IMR-90 (cell line): Measurements from ENCODE around the gene METTL27. TPM values are rescaled to one million over a fixed set of nuclear protein-coding genes. Genes with fewer than 3 reads are reported as not detected.
A peak's percentile ranks its signal among the peaks of the same experiment; 100 is the strongest.

Experiments
- ATAC-seq: fragments of 200-7000 bp; cut with Tn5 transposase; 2 replicates; pipeline ENCODE4 v1.9.1; 2020; ENCODE audit warnings: low read depth, mild to moderate bottlenecking, moderate library complexity
- BruUV-seq: library from RNA; stranded (reverse); fragments of 400-500 nt; replicated peaks from 2 replicates; lab custom pipeline; 2021; lab: Mats Ljungman, UMichigan
- CTCF ChIA-PET: fragments of 300-600 bp; formaldehyde crosslinking; extraction: SDS; loops from one replicate; lab custom pipeline; 2021; ENCODE audit warnings: antibody characterized with exemption; lab: Yijun Ruan, JAX
- POLR2A ChIA-PET: fragments of 300-600 bp; sonication (Branson Sonifier 250); formaldehyde crosslinking; loops from one replicate; lab custom pipeline; 2022; ENCODE audit warnings: antibody characterized with exemption; ENCODE audit not compliant: unreplicated experiment; lab: Charles Lee
- DNase-seq: peaks from one replicate; pipeline ENCODE4 v3.0.0; 2013
- H2AFZ ChIP-seq: replicated peaks from 2 replicates; pipeline ENCODE3; 2013; ENCODE audit warnings: low read length, mild to moderate bottlenecking; ENCODE audit not compliant: poor library complexity
- H2AK5ac ChIP-seq: 2 replicates; pipeline ENCODE4 v1.6.1; 2013; ENCODE audit warnings: low read depth, low read length, inconsistent platforms
- H2AK9ac ChIP-seq: replicated peaks from 2 replicates; pipeline ENCODE3; 2013; ENCODE audit warnings: mild to moderate bottlenecking, low read depth, low read length, moderate library complexity; ENCODE audit not compliant: poor library complexity
- H2BK120ac ChIP-seq: 2 replicates; pipeline ENCODE4 v1.6.1; 2013; ENCODE audit warnings: low read depth, low read length, inconsistent platforms
- H2BK15ac ChIP-seq: 3 replicates; pipeline ENCODE4 v1.6.1; 2013; ENCODE audit warnings: low read depth, low read length, inconsistent platforms
- H2BK20ac ChIP-seq: 2 replicates; pipeline ENCODE4 v1.6.1; 2013; ENCODE audit warnings: low read depth, mild to moderate bottlenecking, inconsistent platforms, low read length, moderate library complexity
- H2BK5ac ChIP-seq: 2 replicates; pipeline ENCODE4 v1.6.1; 2013; ENCODE audit warnings: mild to moderate bottlenecking, low read depth, low read length, inconsistent platforms; ENCODE audit not compliant: poor library complexity, severe bottlenecking
- H3K14ac ChIP-seq: replicated peaks from 2 replicates; pipeline ENCODE4 v1.6.1; 2013; ENCODE audit warnings: low read depth, low read length, inconsistent platforms
- H3K18ac ChIP-seq: 2 replicates; pipeline ENCODE4 v1.6.1; 2013; ENCODE audit warnings: low read depth, low read length, control low read depth
- H3K23ac ChIP-seq: 2 replicates; pipeline ENCODE4 v1.6.1; 2013; ENCODE audit warnings: low read depth, low read length, inconsistent platforms
- H3K27ac ChIP-seq: 2 replicates; pipeline ENCODE4 v1.5.1; 2013; ENCODE audit warnings: mild to moderate bottlenecking, control low read depth, low read length; ENCODE audit not compliant: insufficient read depth
- H3K27me3 ChIP-seq: 2 replicates; pipeline ENCODE4 v1.6.1; 2013; ENCODE audit warnings: low read length; ENCODE audit not compliant: control insufficient read depth, insufficient read depth
- H3K36me3 ChIP-seq: 2 replicates; pipeline ENCODE4 v1.6.1; 2013; ENCODE audit warnings: low read length, mixed read lengths; ENCODE audit not compliant: control insufficient read depth, insufficient read depth
- H3K4ac ChIP-seq: 2 replicates; pipeline ENCODE4 v1.6.1; 2013; ENCODE audit warnings: low read depth, low read length, inconsistent platforms
- H3K4me1 ChIP-seq: 2 replicates; pipeline ENCODE4 v1.6.1; 2013; ENCODE audit warnings: low read length, mixed read lengths; ENCODE audit not compliant: control insufficient read depth, insufficient read depth
- H3K4me2 ChIP-seq: 2 replicates; pipeline ENCODE4 v1.6.1; 2013; ENCODE audit warnings: low read depth, mild to moderate bottlenecking, control low read depth, low read length, moderate library complexity
- H3K4me3 ChIP-seq: 2 replicates; pipeline ENCODE4 v1.5.1; 2013; ENCODE audit warnings: low read depth, mild to moderate bottlenecking, control low read depth, low read length, moderate library complexity; ENCODE audit not compliant: insufficient read depth
- H3K56ac ChIP-seq: 2 replicates; pipeline ENCODE4 v1.6.1; 2013; ENCODE audit warnings: low read length, inconsistent platforms; ENCODE audit not compliant: insufficient read depth; ENCODE audit errors: extremely low read depth
- H3K79me1 ChIP-seq, 2 experiments: 2 replicates each; pipeline ENCODE4 v1.6.1; 2013; ENCODE audit warnings: low read length in 2 of 2, inconsistent platforms in 1 of 2, low read depth in 1 of 2
- H3K9ac ChIP-seq: 2 replicates; pipeline ENCODE4 v1.6.1; 2013; ENCODE audit warnings: low read depth, low read length, control low read depth
- H3K9me1 ChIP-seq: 2 replicates; pipeline ENCODE4 v1.6.1; 2013; ENCODE audit warnings: low read length, inconsistent platforms; ENCODE audit not compliant: insufficient read depth
- H3K9me3 ChIP-seq: 2 replicates; pipeline ENCODE4 v1.6.1; 2013; ENCODE audit warnings: low read length; ENCODE audit not compliant: control insufficient read depth, insufficient read depth
- H4K20me1 ChIP-seq: 2 replicates; pipeline ENCODE4 v1.6.1; 2013; ENCODE audit warnings: low read length, inconsistent platforms; ENCODE audit not compliant: insufficient read depth
- H4K5ac ChIP-seq: 2 replicates; pipeline ENCODE4 v1.6.1; 2013; ENCODE audit warnings: mild to moderate bottlenecking, low read depth, low read length, control low read depth
- H4K8ac ChIP-seq, 2 experiments: 2 replicates each; pipeline ENCODE4 v1.6.1; 2013; ENCODE audit warnings: low read depth in 2 of 2, low read length in 2 of 2, control low read depth in 1 of 2, inconsistent platforms in 1 of 2
- H4K91ac ChIP-seq: 2 replicates; pipeline ENCODE4 v1.6.1; 2013; ENCODE audit warnings: low read depth, low read length, inconsistent platforms; ENCODE audit not compliant: insufficient read depth
- BHLHE40 ChIP-seq: fragments of 150-350 bp; IDR thresholded peaks from 2 replicates; pipeline ENCODE4 v1.6.1; 2016; ENCODE audit warnings: mild to moderate bottlenecking, low read depth, low read length
- CEBPB ChIP-seq: IDR thresholded peaks from 2 replicates; pipeline ENCODE4 v1.6.1; 2012; ENCODE audit warnings: low read depth, low read length, improper control_type of control experiment
- CHD1 ChIP-seq: IDR thresholded peaks from 2 replicates; pipeline ENCODE4 v1.6.1; 2012; ENCODE audit warnings: low read depth, low read length, improper control_type of control experiment
- CTCF ChIP-seq: conservative IDR thresholded peaks from 2 replicates; pipeline ENCODE4 v1.5.1; 2012; ENCODE audit warnings: mild to moderate bottlenecking, low read depth, low read length, improper control_type of control experiment
- ELK1 ChIP-seq: fragments of 150-350 bp; IDR thresholded peaks from 2 replicates; pipeline ENCODE4 v1.6.1; 2016; ENCODE audit warnings: low read depth, mild to moderate bottlenecking, low read length, moderate library complexity, borderline replicate concordance
- FOS ChIP-seq: fragments of 150-350 bp; IDR thresholded peaks from 2 replicates; pipeline ENCODE4 v1.6.1; 2016; ENCODE audit warnings: low read depth, low read length
- MAZ ChIP-seq: IDR thresholded peaks from 2 replicates; pipeline ENCODE4 v1.6.1; 2012; ENCODE audit warnings: low read depth, mild to moderate bottlenecking, low read length, improper control_type of control experiment, moderate library complexity, borderline replicate concordance
- NFE2L2 ChIP-seq: fragments of 150-350 bp; IDR thresholded peaks from 2 replicates; pipeline ENCODE4 v1.6.1; 2016; ENCODE audit warnings: low read depth, mild to moderate bottlenecking, low read length
- POLR2A ChIP-seq: IDR thresholded peaks from 2 replicates; pipeline ENCODE4 v1.6.1; 2012; ENCODE audit warnings: mild to moderate bottlenecking, low read depth, low read length
- RFX5 ChIP-seq: IDR thresholded peaks from 2 replicates; pipeline ENCODE4 v1.8.0; 2012; ENCODE audit warnings: low read depth, mild to moderate bottlenecking, low read length, moderate library complexity
- USF2 ChIP-seq: fragments of 150-350 bp; IDR thresholded peaks from 2 replicates; pipeline ENCODE4 v1.6.1; 2017; ENCODE audit warnings: mild to moderate bottlenecking, antibody characterized with exemption, low read length, low read depth
- WGBS, 2 experiments: methylation state at CpG; one replicate each; pipeline versions ENCODE4 v1.1.5 to v1.1.7; 2013; ENCODE audit warnings: missing lambda C conversion rate in 2 of 2; ENCODE audit not compliant: insufficient read length in 1 of 2; ENCODE audit errors: extremely low coverage in 2 of 2; 5-methylcytosine and 5-hydroxymethylcytosine counted together
- dilution Hi-C: fragments of 300-500 bp; cut with HindIII; formaldehyde crosslinking; loops from one replicate; pipeline ENCODE4 v1.14.3; 2018; ENCODE audit warnings: low sequenced_read_pairs; ENCODE audit not compliant: unreplicated experiment
- in situ Hi-C: fragments of 300-500 bp; cut with MboI; formaldehyde crosslinking; loops from 3 replicates; pipeline ENCODE4 v1.14.3; 2019; ENCODE audit warnings: low sequenced_read_pairs, inconsistent platforms, mixed read lengths
- intact Hi-C: fragments of 100-400 bp; cut with micrococcal nuclease; formaldehyde crosslinking; loops from 2 replicates; pipeline ENCODE4 v1.10.0; 2022
- polyA plus RNA-seq, 3 experiments: library from polyadenylated mRNA; depleted of rRNA; stranded (reverse); fragments of >200 nt; gene quantifications; 2 replicates each; pipeline ENCODE4 v1.2.3, GENCODE V29; 2012; ENCODE audit warnings: low replicate concordance in 1 of 3
- total RNA-seq: library from RNA; depleted of rRNA; stranded (reverse); fragments of >200 nt; gene quantifications from 2 replicates; pipeline ENCODE4 v1.2.3, GENCODE V29; 2012

METTL27 gene
- total and polyA plus RNA-seq, 2 of the 4 experiments (the other 2 are of a cell fraction) = 2.3 to 4.3 TPM

- WGBS, 2 experiments = no CpG with 5 or more reads among the region's 3 CpGs
- intact Hi-C loops = no loop called here
- in situ Hi-C loops = no loop called here
Measured at GRCh38 chr7:73882047-73882402, 39.7 kb upstream of the METTL27 start.

More at GRCh38 chr7:73882047-73882402, 39.7 kb upstream of the METTL27 start:
- Histone ChIP-seq H3K4ac (peak overlapping the region; percentile 48), H2BK120ac (no peak overlapping the region; the same call in 1 of the 2 replicates), H3K18ac (no peak overlapping the region), H3K9me3 (no peaks in the 10 kb centered on the region), H2BK15ac (peak overlapping the region; percentile 66; the same call in 2 of the 3 replicates), H3K4me3 (no peak overlapping the region), H4K8ac (no peak overlapping the region), H2BK20ac (no peak overlapping the region; the same call in 1 of the 2 replicates), H3K27ac (no peak overlapping the region), H2AFZ (no peak overlapping the region), H3K9me1 (peaks cover 15% of the 10 kb centered on the region), H3K27me3 (no peaks in the 10 kb centered on the region), H3K14ac (no peak overlapping the region), H4K20me1 (peaks cover 3% of the 10 kb centered on the region), H3K9ac (no peak overlapping the region), H3K79me1 (no peaks in the 10 kb centered on the region; a peak in 1 of 4 replicates), H2AK9ac (no peak overlapping the region), H4K5ac (no peak overlapping the region), H2AK5ac (no peak overlapping the region), H3K4me1 (peaks cover 31% of the 10 kb centered on the region), H2BK5ac (no peak overlapping the region), H3K36me3 (no peaks in the 10 kb centered on the region), H3K23ac (no peak overlapping the region), H3K56ac (no peak overlapping the region), H4K91ac (no peak overlapping the region), H3K4me2 (no peak overlapping the region)
- no peak for TF ChIP-seq POLR2A
- TF ChIP-seq MAZ = no peak
- no peak for TF ChIP-seq CTCF
- TF ChIP-seq FOS = no peak
- TF ChIP-seq ELK1 = no peak
- TF ChIP-seq NFE2L2 = no peak
- TF ChIP-seq USF2 = no peak
- TF ChIP-seq BHLHE40 = no peak
- no peak for TF ChIP-seq CHD1
- TF ChIP-seq RFX5 = no peak
- no peak for TF ChIP-seq CEBPB
- no TSS peak for BruUV-seq
- DNase-seq = no peak
- POLR2A ChIA-PET = interaction anchor here (0.6 kb wide), 1 partner anchor 19 kb away, joined by 16 read pairs; no protein-coding TSS in a partner anchor
- dilution Hi-C loops = no loop called here
- CTCF ChIA-PET = interaction anchor here (2.4 kb wide), 1 partner anchor 145 kb away, joined by 13 read pairs; no protein-coding TSS in a partner anchor
- no peak for ATAC-seq
